Lower lobe of right lung (tissue), 2 donors: ENCODE results near the gene PADI6. TPM values are rescaled to one million over a fixed set of nuclear protein-coding genes. Genes with fewer than 3 reads are reported as not detected.

Experiments
- ATAC-seq, 2 donors: fragments of 200-7000 bp; cut with Tn5 transposase; one replicate each; pipeline ENCODE4 v1.9.1; 2020 to 2022; ENCODE audit warnings: mild to moderate bottlenecking in 2 of 2, moderate library complexity in 2 of 2
- DNase-seq: peaks from one replicate; pipeline ENCODE4 v3.0.0-alpha.2; 2020
- H3K27ac ChIP-seq: fragments of 200-600 bp; one replicate; pipeline ENCODE4 v1.8.0; 2022
- H3K27me3 ChIP-seq: fragments of 200-600 bp; one replicate; pipeline ENCODE4 v1.8.0; 2022; ENCODE audit warnings: low read depth
- H3K36me3 ChIP-seq: fragments of 200-600 bp; one replicate; pipeline ENCODE4 v1.8.0; 2022; ENCODE audit warnings: mild to moderate bottlenecking
- H3K4me1 ChIP-seq: fragments of 200-600 bp; one replicate; pipeline ENCODE4 v1.8.0; 2022
- H3K4me3 ChIP-seq: fragments of 200-600 bp; one replicate; pipeline ENCODE4 v1.8.0; 2022; ENCODE audit warnings: mild to moderate bottlenecking
- H3K9me3 ChIP-seq: fragments of 200-600 bp; one replicate; pipeline ENCODE4 v1.8.0; 2022
- intact Hi-C: fragments of 100-400 bp; cut with DNase I; formaldehyde crosslinking; loops from one replicate; pipeline ENCODE4 v1.11.0; 2022
- total RNA-seq: library from RNA; stranded (reverse); fragmentation: NEBNext Ultra II Directional; extraction: Animal tissue kit (Norgen Biotek cat#: 25700); gene quantifications from one replicate; pipeline ENCODE4 v1.2.1, GENCODE V29; 2021
- TF ChIP-seq, protein P1 (sequence below): fragments of 200-600 bp; IDR thresholded peaks from one replicate; pipeline ENCODE4 v1.8.0; 2022; ENCODE audit warnings: antibody characterized with exemption, mild to moderate bottlenecking
- donor health status: DM: no; HTN: yes; CAD: no; lungs with severe emphysema.

Gene PADI6
- total RNA-seq, 1 donor from 2014 or later = not detected

DNA sequence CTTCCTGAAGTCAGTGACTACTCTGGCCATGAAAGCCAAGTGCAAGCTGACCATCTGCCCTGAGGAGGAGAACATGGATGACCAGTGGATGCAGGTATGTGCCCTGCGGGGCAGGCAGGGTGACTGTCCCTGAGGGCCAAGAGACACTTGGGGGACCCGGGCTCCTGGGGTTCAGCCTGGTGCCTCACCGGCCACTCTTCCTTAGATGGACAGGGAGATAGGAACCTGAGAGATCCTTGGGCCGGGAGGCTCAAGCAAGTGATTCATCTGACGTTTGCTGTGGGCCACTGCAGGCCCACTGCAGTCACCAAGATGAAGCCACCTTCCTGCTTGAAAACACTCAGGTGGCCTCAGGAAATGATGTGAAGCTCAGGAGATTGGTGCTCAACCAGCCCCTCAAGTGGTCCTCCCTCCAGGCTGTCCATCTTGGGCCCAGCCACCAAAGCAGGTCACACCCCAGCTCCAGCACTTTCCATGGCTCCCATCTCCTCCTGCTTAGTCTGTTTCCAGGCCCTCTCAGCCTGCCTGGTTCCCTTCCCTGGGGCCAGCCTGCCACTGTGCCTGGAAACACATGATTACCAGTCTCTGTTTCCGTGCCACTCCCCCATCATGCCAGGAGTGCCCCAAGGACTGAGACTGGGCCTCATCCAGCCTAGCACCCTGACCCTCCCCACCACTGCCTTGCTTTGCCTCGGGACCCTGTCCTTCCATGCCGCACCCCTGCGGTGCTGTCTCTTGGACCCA, 25.8 kb upstream of the PADI6 start:
- TF ChIP-seq, protein P1, sequence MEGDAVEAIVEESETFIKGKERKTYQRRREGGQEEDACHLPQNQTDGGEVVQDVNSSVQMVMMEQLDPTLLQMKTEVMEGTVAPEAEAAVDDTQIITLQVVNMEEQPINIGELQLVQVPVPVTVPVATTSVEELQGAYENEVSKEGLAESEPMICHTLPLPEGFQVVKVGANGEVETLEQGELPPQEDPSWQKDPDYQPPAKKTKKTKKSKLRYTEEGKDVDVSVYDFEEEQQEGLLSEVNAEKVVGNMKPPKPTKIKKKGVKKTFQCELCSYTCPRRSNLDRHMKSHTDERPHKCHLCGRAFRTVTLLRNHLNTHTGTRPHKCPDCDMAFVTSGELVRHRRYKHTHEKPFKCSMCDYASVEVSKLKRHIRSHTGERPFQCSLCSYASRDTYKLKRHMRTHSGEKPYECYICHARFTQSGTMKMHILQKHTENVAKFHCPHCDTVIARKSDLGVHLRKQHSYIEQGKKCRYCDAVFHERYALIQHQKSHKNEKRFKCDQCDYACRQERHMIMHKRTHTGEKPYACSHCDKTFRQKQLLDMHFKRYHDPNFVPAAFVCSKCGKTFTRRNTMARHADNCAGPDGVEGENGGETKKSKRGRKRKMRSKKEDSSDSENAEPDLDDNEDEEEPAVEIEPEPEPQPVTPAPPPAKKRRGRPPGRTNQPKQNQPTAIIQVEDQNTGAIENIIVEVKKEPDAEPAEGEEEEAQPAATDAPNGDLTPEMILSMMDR = no peak
- intact Hi-C loops = no loop called here
- Histone ChIP-seq H3K27ac (no peak overlapping the region), H3K27me3 (peaks cover 35% of the 10 kb centered on the region), H3K9me3 (no peaks in the 10 kb centered on the region), H3K36me3 (no peaks in the 10 kb centered on the region), H3K4me3 (no peak overlapping the region), H3K4me1 (no peaks in the 10 kb centered on the region)
- no peak for DNase-seq
- no peak for ATAC-seq

DNA sequence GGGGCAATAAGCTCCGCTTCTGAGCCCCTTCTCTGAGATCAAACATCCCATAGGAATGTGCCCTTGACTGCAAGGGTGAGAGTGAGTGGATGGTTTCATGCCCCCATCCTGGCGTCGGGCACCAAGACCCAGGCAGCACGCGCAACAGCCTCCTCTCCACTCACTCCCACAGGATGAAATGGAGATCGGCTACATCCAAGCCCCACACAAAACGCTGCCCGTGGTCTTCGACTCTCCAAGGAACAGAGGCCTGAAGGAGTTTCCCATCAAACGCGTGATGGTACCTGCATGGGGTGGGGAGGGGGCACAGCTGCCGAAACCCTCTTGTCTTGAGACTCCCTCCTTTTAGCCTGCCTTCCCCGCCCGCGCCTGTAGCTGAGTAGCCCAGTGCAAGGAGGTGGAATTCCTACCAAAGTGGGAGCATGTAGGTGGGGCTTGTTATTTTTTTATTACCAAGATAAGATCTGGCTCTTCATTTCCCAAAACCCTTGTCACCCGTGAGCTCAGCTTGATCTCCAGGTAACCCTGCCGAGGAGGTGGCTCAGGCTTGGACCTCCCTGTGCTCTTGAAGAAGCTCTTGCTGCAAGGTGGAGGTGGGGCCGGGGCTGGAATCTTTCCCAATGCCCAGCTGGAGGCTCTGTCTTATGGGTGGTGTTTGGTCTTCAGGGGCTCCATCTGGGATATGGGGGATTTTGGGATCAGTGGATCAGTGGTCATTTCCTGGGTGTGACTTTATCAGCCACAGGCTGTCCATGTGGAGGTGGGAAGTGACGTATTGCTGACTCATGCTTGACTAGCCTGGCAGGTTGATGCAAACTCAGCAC, 24.0 kb upstream of the PADI6 start:
- H3K36me3 ChIP-seq = no peaks in the 10 kb centered on the region
- no peak overlapping the region for H3K4me3 ChIP-seq
- DNase-seq (peak; percentile 26), ATAC-seq (no peak)
- peaks cover 29% of the 10 kb centered on the region for H3K27me3 ChIP-seq
- TF ChIP-seq, protein P1 = no peak
- H3K27ac ChIP-seq = no peak overlapping the region
- no peaks in the 10 kb centered on the region for H3K9me3 ChIP-seq
- intact Hi-C loops = no loop called here
- no peaks in the 10 kb centered on the region for H3K4me1 ChIP-seq

DNA sequence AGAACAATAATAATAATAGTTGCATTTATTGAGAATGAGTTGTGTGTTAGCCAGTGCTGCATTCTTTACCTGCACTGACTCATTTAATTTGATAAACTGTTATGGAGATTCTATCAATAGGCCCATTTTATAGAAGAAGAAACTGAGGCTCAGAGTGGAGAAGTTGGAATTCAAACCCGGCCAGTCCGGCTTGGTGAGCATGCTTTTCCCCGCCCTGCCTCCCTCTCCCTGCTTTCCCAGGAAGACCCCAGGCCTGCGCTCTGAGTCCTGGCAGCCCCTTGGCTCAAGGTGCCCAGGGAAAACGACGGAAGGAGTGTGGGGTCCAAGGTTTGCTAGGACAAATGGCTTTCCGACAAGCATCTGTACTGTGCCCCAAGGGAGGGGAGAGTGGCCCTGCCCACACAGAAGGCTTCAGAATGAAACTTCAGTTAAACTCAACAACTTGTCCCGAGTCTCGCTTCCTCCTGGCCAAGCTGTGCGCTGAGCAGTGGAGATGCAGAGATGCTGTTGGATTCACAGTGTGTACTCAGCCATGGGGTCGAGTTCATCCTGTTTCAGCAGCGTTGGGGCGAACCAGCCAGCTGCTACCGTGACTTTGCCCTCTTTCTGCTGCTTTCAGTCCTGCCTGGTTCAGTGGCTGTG, 23.3 kb upstream of the PADI6 start:
- H3K4me1 ChIP-seq = no peaks in the 10 kb centered on the region
- peak; percentile 9 for DNase-seq
- H3K36me3 ChIP-seq = no peaks in the 10 kb centered on the region
- H3K4me3 ChIP-seq = no peak overlapping the region
- H3K27ac ChIP-seq = no peak overlapping the region
- H3K9me3 ChIP-seq = no peaks in the 10 kb centered on the region
- intact Hi-C loops = no loop called here
- TF ChIP-seq, protein P1 = no peak
- ATAC-seq = no peak
- peaks cover 29% of the 10 kb centered on the region for H3K27me3 ChIP-seq

DNA sequence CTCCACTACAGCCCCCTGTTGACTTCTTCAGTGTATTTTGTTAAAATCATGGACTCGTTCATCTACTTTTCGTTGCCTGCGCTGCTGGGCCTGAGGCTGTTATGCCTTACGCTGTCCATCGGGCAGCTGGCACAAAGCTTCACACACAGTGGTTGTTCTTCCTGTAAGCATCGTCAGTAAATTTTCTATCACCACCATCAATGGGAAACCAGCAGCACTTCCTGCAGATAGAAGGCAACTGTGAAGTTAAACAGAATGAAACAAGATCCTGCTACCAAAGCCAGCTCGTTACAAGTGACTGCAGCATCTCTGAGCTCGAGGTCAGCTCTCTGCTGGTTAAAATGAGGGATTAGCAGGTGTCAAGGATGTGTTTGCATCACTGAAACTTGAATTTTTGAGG, 21.9 kb upstream of the PADI6 start:
- no peak overlapping the region for H3K4me3 ChIP-seq
- H3K4me1 ChIP-seq = no peaks in the 10 kb centered on the region
- DNase-seq (no peak), ATAC-seq (no peak)
- intact Hi-C loops = no loop called here
- H3K27ac ChIP-seq = no peak overlapping the region
- H3K36me3 ChIP-seq = no peaks in the 10 kb centered on the region
- peaks cover 33% of the 10 kb centered on the region for H3K27me3 ChIP-seq
- H3K9me3 ChIP-seq = no peaks in the 10 kb centered on the region
- TF ChIP-seq, protein P1 = no peak

DNA sequence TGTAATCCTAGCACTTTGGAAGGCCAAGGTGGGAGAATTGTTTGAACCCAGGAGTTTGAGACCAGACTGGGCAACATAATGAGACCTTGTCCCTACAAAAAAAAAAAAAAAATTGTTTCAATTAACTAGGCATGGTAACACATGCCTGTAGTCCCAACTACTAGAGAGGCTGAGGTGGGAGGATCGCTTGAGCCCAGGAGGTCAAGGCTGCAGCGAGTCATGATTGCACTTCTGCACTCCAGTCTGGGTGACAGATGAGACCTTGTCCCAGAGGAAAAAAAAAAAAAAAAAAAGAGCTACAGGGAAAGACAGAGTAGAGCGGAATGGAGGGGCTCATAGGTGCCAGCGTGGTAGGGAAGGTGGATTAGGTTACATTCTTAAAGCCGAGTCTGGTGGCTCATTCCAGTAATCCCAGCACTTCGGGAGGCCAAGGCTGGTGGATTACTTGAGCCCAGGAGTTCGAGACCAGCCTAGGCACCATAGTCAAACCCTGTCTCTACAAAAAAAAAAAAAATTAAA, 21.0 kb upstream of the PADI6 start:
- H3K27me3 ChIP-seq = peaks cover 28% of the 10 kb centered on the region
- no peak overlapping the region for H3K4me3 ChIP-seq
- ATAC-seq (no peak), DNase-seq (no peak)
- H3K27ac ChIP-seq = no peak overlapping the region
- H3K36me3 ChIP-seq = no peaks in the 10 kb centered on the region
- intact Hi-C loops = no loop called here
- no peaks in the 10 kb centered on the region for H3K4me1 ChIP-seq
- TF ChIP-seq, protein P1 = no peak
- H3K9me3 ChIP-seq = no peaks in the 10 kb centered on the region
